A549 (cell line): ENCODE measurements around the gene GSKIP. TPM values are rescaled to one million over a fixed set of nuclear protein-coding genes. Genes with fewer than 3 reads are reported as not detected.

ENCODE experiments used
- ATAC-seq, 2 experiments: fragments of 200-7000 bp in 1 of 2; fragments of >200 bp in 1 of 2; cut with Nextera tagmentation in 1 of 2; cut with Tn5 transposase in 1 of 2; 3 replicates each; pipeline versions ENCODE4 v1.8.0 to v1.9.1; 2018 to 2020; ENCODE audit warnings: mild to moderate bottlenecking in 1 of 2, moderate library complexity in 1 of 2
- CTCF ChIA-PET: fragments of 300-600 bp; sonication (Branson Sonifier 250); formaldehyde crosslinking; extraction: SDS; loops from one replicate; lab custom pipeline; 2021; ENCODE audit warnings: antibody characterized with exemption, inconsistent platforms; lab: Yijun Ruan, JAX
- POLR2A ChIA-PET: fragments of 350-600 bp; formaldehyde crosslinking; extraction: SDS; loops from one replicate; lab custom pipeline; 2021; ENCODE audit warnings: antibody characterized with exemption, inconsistent platforms; lab: Yijun Ruan, JAX
- DNase-seq, 2 experiments: peaks; one replicate each; pipeline versions ENCODE4 v3.0.0 to v3.0.0-alpha.2; 2011 to 2016; ENCODE audit warnings: low read depth in 1 of 2, low spot score in 1 of 2
- FAIRE-seq: peaks from 2 replicates; lab custom pipeline; 2011; peaks lifted over from hg19 to GRCh38; lab: Jason Lieb, UNC
- H3K27ac ChIP-seq, 2 experiments: fragments of >200 bp; sonication (Bioruptor Twin); formaldehyde crosslinking; 3 replicates each; pipeline ENCODE4 v1.5.1; 2016 to 2017
- H3K4me1 ChIP-seq: fragments of >200 bp; sonication (Bioruptor Twin); formaldehyde crosslinking; 3 replicates; pipeline ENCODE4 v1.6.1; 2016
- H3K4me2 ChIP-seq: fragments of >200 bp; sonication (Bioruptor Twin); formaldehyde crosslinking; 3 replicates; pipeline ENCODE4 v1.6.1; 2016
- H3K4me3 ChIP-seq: fragments of >200 bp; sonication (Bioruptor Twin); formaldehyde crosslinking; 3 replicates; pipeline ENCODE4 v1.5.1; 2016
- H3K9me3 ChIP-seq: fragments of >200 bp; sonication (Bioruptor Twin); formaldehyde crosslinking; 3 replicates; pipeline ENCODE4 v1.6.1; 2016
- CHD2 ChIP-seq: fragments of 150-350 bp; IDR thresholded peaks from 2 replicates; pipeline ENCODE4 v1.6.1; 2014; ENCODE audit warnings: low read length; ENCODE audit not compliant: partially characterized antibody
- FOXS1 ChIP-seq: fragments of 250-450 bp; sonication (Bioruptor Pico); IDR thresholded peaks from 2 replicates; pipeline ENCODE4 v1.5.0; 2020; ENCODE audit warnings: mild to moderate bottlenecking, moderate library complexity
- GATA3 ChIP-seq: IDR thresholded peaks from 2 replicates; pipeline ENCODE4 v1.6.1; 2012; ENCODE audit warnings: borderline replicate concordance
- HEYL ChIP-seq: fragments of 250-450 bp; sonication (Bioruptor Pico); IDR thresholded peaks from 2 replicates; pipeline ENCODE4 v1.8.0; 2021; ENCODE audit warnings: mild to moderate bottlenecking, moderate library complexity
- HOXA7 ChIP-seq: fragments of 250-450 bp; sonication (Bioruptor Pico); IDR thresholded peaks from 2 replicates; pipeline ENCODE4 v1.5.0; 2020; ENCODE audit warnings: mild to moderate bottlenecking, moderate library complexity
- JUNB ChIP-seq: fragments of >200 bp; sonication (Bioruptor Twin); formaldehyde crosslinking; IDR thresholded peaks from 2 replicates; pipeline ENCODE4 v1.6.1; 2016
- KDM5A ChIP-seq: fragments of 200-600 bp; sonication (generic); IDR thresholded peaks from 2 replicates; pipeline ENCODE4 v1.6.1; 2016; ENCODE audit warnings: antibody characterized with exemption, mild to moderate bottlenecking
- MAX ChIP-seq: IDR thresholded peaks from 2 replicates; pipeline ENCODE4 v1.6.1; 2012
- MAZ ChIP-seq: fragments of 150-350 bp; IDR thresholded peaks from 2 replicates; pipeline ENCODE4 v1.6.1; 2014; ENCODE audit warnings: antibody characterized with exemption, low read depth, low read length, borderline replicate concordance
- NFE2L2 ChIP-seq: fragments of 150-350 bp; conservative IDR thresholded peaks from 2 replicates; pipeline ENCODE4 v1.6.1; 2014; ENCODE audit warnings: low read length
- PHF8 ChIP-seq: fragments of 200-600 bp; sonication (generic); IDR thresholded peaks from 2 replicates; pipeline ENCODE4 v1.6.1; 2016; ENCODE audit warnings: low read depth, mild to moderate bottlenecking, antibody characterized with exemption, moderate library complexity, borderline replicate concordance
- RARB ChIP-seq: fragments of 250-450 bp; sonication (Bioruptor Pico); IDR thresholded peaks from 2 replicates; pipeline ENCODE4 v1.8.0; 2021; ENCODE audit warnings: mild to moderate bottlenecking, moderate library complexity
- REST ChIP-seq: fragments of 200-600 bp; sonication (generic); IDR thresholded peaks from 2 replicates; pipeline ENCODE4 v1.6.1; 2016; ENCODE audit warnings: antibody characterized with exemption, mild to moderate bottlenecking, moderate library complexity
- TFCP2L1 ChIP-seq: fragments of 250-450 bp; sonication (Bioruptor Pico); IDR thresholded peaks from 2 replicates; pipeline ENCODE4 v1.5.0; 2021; ENCODE audit warnings: mild to moderate bottlenecking
- ZC3H11A ChIP-seq: fragments of 450-650 bp; IDR thresholded peaks from 2 replicates; pipeline ENCODE4 v1.6.1; 2014; ENCODE audit warnings: antibody characterized with exemption, mild to moderate bottlenecking
- ZFP36 ChIP-seq: fragments of 450-650 bp; IDR thresholded peaks from 2 replicates; pipeline ENCODE4 v1.6.1; 2014; ENCODE audit warnings: borderline replicate concordance; ENCODE audit not compliant: partially characterized antibody
- WGBS: methylation state at CpG from one replicate; pipeline ENCODE4 v1.1.6; 2017; ENCODE audit errors: missing lambda C conversion rate; 5-methylcytosine and 5-hydroxymethylcytosine counted together
- polyA plus RNA-seq, 4 experiments: library from polyadenylated mRNA; depleted of rRNA in 3 of 4; stranded (reverse); fragments of >200 nt; fragmentation: RNase III in 1 of 4; extraction: RNeasy Plus Mini Kit Qiagen cat#74134 plus additional on column Dnase treatment in 1 of 4; gene quantifications; 2 replicates in 3 of 4; 3 replicates in 1 of 4; pipeline ENCODE4 v1.2.3, GENCODE V29; 2011 to 2017
- TF ChIP-seq, protein P1 (sequence below): fragments of 150-350 bp; IDR thresholded peaks from 2 replicates; pipeline ENCODE4 v1.6.1; 2014; ENCODE audit warnings: low read depth, mild to moderate bottlenecking, low read length
- TF ChIP-seq, protein P2 (sequence below): fragments of >200 bp; sonication (Bioruptor Twin); formaldehyde crosslinking; IDR thresholded peaks from 3 replicates; pipeline ENCODE4 v1.6.1; 2016
- TF ChIP-seq, protein P3 (sequence below): fragments of >200 bp; sonication (Bioruptor Twin); formaldehyde crosslinking; IDR thresholded peaks from 2 replicates; pipeline ENCODE4 v1.6.1; 2016
- TF ChIP-seq, protein P4 (sequence below): fragments of 250-450 bp; sonication (Bioruptor Pico); IDR thresholded peaks from 2 replicates; pipeline ENCODE4 v1.5.0; 2021; ENCODE audit warnings: mild to moderate bottlenecking, moderate library complexity, borderline replicate concordance

The GSKIP gene
- polyA plus RNA-seq, 2 of the 4 experiments (the other 2 are of a cell fraction) = 30.9 to 57.8 TPM

- H3K9me3 ChIP-seq = no peaks in the 10 kb centered on the region
- POLR2A ChIA-PET = interaction anchor here (1.3 kb wide), 1 partner anchor 31 kb away, joined by 3 read pairs; no protein-coding TSS in a partner anchor
- WGBS = 91% methylated on average over 5 of the region's 5 CpGs
- peak overlapping the region in 1 of 2 experiments; percentile 88; a peak in 2 of 6 replicates for H3K27ac ChIP-seq
- TF ChIP-seq HEYL (CRISPR knock-in tag) (no peak), PHF8 (no peak), MAZ (no peak), RARB (no peak), ZFP36 (no peak), MAX (no peak), HOXA7 (CRISPR knock-in tag) (no peak), KDM5A (no peak), REST (no peak), GATA3 (no peak), FOXS1 (no peak), NFE2L2 (no peak), CHD2 (no peak), ZC3H11A (no peak), JUNB (no peak)
- TF ChIP-seq, protein P1, sequence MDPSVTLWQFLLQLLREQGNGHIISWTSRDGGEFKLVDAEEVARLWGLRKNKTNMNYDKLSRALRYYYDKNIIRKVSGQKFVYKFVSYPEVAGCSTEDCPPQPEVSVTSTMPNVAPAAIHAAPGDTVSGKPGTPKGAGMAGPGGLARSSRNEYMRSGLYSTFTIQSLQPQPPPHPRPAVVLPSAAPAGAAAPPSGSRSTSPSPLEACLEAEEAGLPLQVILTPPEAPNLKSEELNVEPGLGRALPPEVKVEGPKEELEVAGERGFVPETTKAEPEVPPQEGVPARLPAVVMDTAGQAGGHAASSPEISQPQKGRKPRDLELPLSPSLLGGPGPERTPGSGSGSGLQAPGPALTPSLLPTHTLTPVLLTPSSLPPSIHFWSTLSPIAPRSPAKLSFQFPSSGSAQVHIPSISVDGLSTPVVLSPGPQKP = no peak
- TF ChIP-seq, protein P2, sequence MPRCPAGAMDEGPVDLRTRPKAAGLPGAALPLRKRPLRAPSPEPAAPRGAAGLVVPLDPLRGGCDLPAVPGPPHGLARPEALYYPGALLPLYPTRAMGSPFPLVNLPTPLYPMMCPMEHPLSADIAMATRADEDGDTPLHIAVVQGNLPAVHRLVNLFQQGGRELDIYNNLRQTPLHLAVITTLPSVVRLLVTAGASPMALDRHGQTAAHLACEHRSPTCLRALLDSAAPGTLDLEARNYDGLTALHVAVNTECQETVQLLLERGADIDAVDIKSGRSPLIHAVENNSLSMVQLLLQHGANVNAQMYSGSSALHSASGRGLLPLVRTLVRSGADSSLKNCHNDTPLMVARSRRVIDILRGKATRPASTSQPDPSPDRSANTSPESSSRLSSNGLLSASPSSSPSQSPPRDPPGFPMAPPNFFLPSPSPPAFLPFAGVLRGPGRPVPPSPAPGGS = no peak
- TF ChIP-seq, protein P3, sequence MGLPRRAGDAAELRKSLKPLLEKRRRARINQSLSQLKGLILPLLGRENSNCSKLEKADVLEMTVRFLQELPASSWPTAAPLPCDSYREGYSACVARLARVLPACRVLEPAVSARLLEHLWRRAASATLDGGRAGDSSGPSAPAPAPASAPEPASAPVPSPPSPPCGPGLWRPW = no peak
- peak overlapping the region; percentile 88 for H3K4me2 ChIP-seq
- CTCF ChIA-PET = interaction anchor here (1.4 to 4.6 kb wide), 2 partner anchors 13 to 294 kb away, joined by 3 to 20 read pairs; no protein-coding TSS in a partner anchor
- H3K4me1 ChIP-seq = peaks cover 2% of the 10 kb centered on the region; the same call in 1 of the 3 replicates
- H3K4me3 ChIP-seq = peak overlapping the region; percentile 73; the same call in 2 of the 3 replicates
- FAIRE-seq (no peak), DNase-seq (no peak), ATAC-seq (no peak)
Observed at GRCh38 chr14:96393071-96393691, 29.9 kb downstream of the GSKIP start.

DNA sequence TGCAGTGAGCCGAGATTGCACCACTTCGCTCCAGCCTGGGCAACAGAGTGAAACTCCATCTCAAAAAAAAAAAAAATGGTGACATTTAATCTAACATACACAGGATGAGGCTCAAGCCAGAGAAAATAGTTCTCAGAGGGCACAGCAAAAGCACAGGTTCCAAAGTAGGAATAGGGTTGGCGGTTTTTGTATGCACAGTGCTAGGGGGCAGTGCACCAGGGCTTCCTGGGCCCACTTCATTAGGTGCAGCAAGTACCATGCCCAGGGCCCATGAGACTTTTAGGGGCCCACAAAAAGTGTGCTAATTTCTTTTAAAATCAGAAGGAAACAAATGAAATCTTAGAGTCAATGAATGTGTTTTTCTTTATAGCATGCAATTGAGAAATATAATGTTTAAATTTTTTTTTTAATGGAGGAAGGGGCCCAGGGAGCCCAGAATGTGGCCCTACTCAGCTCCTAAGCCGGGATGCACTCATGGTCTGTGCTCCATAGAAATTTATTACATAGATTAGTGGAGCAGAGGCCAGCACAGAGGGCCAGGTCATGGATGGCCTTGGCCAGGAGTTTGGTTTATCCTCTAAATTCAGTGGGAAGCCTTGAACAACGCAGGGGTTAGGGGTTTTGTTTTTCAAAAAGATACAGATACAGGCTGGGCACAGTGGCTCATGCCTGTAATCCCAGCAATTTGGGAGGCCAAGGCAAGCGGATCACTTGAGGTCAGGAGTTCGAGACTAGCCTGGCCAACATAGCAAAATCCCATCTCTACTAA is 30.9 kb downstream of the GSKIP start:
- FAIRE-seq (no peak), ATAC-seq (no peak), DNase-seq (no peak)
- CTCF ChIA-PET = interaction anchor here (1.1 to 1.4 kb wide), 2 partner anchors 30 to 295 kb away, joined by 3 read pairs; no protein-coding TSS in a partner anchor
- Histone ChIP-seq H3K4me2 (no peak overlapping the region), H3K9me3 (no peaks in the 10 kb centered on the region), H3K4me3 (no peak overlapping the region), H3K4me1 (peaks cover 2% of the 10 kb centered on the region; the same call in 1 of the 3 replicates), H3K27ac (no peak overlapping the region)
- WGBS = 88% methylated on average over 7 of the region's 7 CpGs
- POLR2A ChIA-PET = no interaction called here
- TF ChIP-seq, protein P4, sequence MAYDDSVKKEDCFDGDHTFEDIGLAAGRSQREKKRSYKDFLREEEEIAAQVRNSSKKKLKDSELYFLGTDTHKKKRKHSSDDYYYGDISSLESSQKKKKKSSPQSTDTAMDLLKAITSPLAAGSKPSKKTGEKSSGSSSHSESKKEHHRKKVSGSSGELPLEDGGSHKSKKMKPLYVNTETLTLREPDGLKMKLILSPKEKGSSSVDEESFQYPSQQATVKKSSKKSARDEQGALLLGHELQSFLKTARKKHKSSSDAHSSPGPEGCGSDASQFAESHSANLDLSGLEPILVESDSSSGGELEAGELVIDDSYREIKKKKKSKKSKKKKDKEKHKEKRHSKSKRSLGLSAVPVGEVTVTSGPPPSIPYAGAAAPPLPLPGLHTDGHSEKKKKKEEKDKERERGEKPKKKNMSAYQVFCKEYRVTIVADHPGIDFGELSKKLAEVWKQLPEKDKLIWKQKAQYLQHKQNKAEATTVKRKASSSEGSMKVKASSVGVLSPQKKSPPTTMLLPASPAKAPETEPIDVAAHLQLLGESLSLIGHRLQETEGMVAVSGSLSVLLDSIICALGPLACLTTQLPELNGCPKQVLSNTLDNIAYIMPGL = no peak
- no peak for TF ChIP-seq TFCP2L1 (CRISPR knock-in tag)
